Ramos (cell line): Measurements from ENCODE around the gene ARMH3.
"Not testable (repeated sequence)": the region's sequence is repeated elsewhere in the genome, so short reads cannot be mapped to it uniquely, and the experiment has no call there.

Experiments used
- in situ Hi-C: fragments of 300-500 bp; cut with MboI; formaldehyde crosslinking; loops from one replicate; pipeline ENCODE4 v1.14.3; 2022; ENCODE audit warnings: low sequenced_read_pairs; ENCODE audit not compliant: unreplicated experiment

Gene ARMH3

GRCh38 chr10:102055647-102056419, at the start of gene ARMH3:
Gene ARMH3, minus strand, starts transcription at chr10:102056173. Its CDS starts 16,059 bp downstream, at chr10:102040114.
- in situ Hi-C loops, result no loop called here

GRCh38 chr10:102102421-102102820, 46.4 kb upstream of the ARMH3 start:
- in situ Hi-C loops, result no loop called here

GRCh38 chr10:102101152-102101551, 45.2 kb upstream of the ARMH3 start:
- in situ Hi-C loops, result no loop called here

- in situ Hi-C loops, result no loop called here
These were observed 40.5 kb upstream of the ARMH3 start for GRCh38 chr10:102096449-102096848.

GRCh38 chr10:102090772-102091171, 34.8 kb upstream of the ARMH3 start:
- in situ Hi-C loops, result no loop called here

GRCh38 chr10:102086196-102086595, 30.2 kb upstream of the ARMH3 start:
- in situ Hi-C loops, result no loop called here

- in situ Hi-C loops, result no loop called here
These were observed 29.4 kb upstream of the ARMH3 start for GRCh38 chr10:102085336-102085735.

GRCh38 chr10:102083541-102083940, 27.6 kb upstream of the ARMH3 start:
- in situ Hi-C loops, result no loop called here

GRCh38 chr10:102072673-102073527, 16.9 kb upstream of the ARMH3 start:
- in situ Hi-C loops, result no loop called here

GRCh38 chr10:102069071-102069470, 13.1 kb upstream of the ARMH3 start:
- in situ Hi-C loops, result no loop called here

- in situ Hi-C loops, result no loop called here
These were observed 12.2 kb upstream of the ARMH3 start for GRCh38 chr10:102068216-102068615.

GRCh38 chr10:102067091-102067916, 11.3 kb upstream of the ARMH3 start:
- in situ Hi-C loops, result no loop called here

- in situ Hi-C loops, result no loop called here
These were observed 10.6 kb upstream of the ARMH3 start for GRCh38 chr10:102066399-102067088.

- in situ Hi-C loops, result no loop called here
These were observed 9.8 kb upstream of the ARMH3 start for GRCh38 chr10:102065561-102066398.

GRCh38 chr10:102064868-102065560, 9.0 kb upstream of the ARMH3 start, which contains the start of gene HPS6:
Gene HPS6, plus strand, starts transcription at chr10:102065349. Its CDS starts 126 bp downstream, at chr10:102065475.
- in situ Hi-C loops, result no loop called here

GRCh38 chr10:102064503-102064867, 8.5 kb upstream of the ARMH3 start:
- in situ Hi-C loops, result no loop called here

GRCh38 chr10:102059987-102060386, 4.0 kb upstream of the ARMH3 start:
- in situ Hi-C loops, result no loop called here

GRCh38 chr10:102054881-102055646, 909 bp downstream of the ARMH3 start:
- in situ Hi-C loops, result not testable (repeated sequence)
